ENCODE data around the gene NARF.

Gene NARF

DNA sequence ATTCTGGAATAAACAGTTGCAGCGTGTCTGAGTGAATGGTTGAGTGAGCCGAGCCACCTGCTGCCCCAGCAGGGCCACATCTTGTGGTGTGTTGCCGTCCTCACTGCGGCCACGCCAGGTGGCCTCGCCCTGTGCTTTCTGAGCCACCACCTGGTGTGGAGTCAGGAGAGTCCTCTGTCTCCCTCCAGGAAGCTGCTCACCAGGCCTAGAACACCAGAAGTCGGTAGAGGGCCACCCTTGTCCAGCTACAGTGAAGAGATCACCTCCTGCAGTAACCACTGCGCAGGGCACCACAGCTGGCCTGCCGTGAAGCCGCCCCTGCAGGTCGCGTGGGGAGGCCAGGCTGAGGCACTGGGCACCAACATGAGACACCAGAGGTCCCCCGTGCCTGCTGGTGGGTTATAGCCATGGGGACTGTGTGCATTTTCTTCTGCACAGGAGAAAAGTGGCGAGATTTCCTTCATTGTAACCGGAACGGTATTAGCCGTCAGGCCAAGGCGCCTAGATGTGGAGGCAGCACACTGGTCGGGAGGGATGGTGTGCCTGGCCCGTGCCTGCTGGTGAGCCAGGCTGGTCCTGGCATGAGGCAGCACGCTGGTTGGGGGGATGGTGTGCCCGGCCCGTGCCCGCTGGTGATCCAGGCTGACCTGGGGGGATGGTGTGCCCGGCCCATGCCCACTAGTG is 32.1 kb downstream of the NARF start:
- H3K4me3 ChIP-seq (ENCODE audit: low read depth, low read length) = no peak overlapping the region
- H3K36me3 ChIP-seq (ENCODE audit: control insufficient read depth, insufficient read depth, low read length) = no peaks in the 10 kb centered on the region

DNA sequence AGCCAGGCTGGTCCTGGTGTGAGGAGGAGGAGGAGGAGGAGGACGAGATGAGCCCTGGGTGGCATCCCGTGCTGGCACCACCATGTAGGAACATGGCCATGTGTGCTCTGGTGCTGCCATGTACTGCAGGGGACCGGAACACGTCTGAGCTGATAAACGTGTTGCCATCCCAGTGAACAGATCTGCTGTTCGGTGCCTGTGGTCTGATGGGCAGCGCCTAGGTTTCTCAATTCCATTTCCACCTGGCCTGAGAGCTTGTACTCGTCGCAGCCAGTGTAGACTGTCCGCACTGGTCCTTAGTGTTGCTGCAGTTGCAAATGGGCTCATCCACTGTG is 32.6 kb downstream of the NARF start:
- no peak overlapping the region for H3K4me2 ChIP-seq (ENCODE audit: low read length)
- H3K79me2 ChIP-seq = no peaks in the 10 kb centered on the region
- TF ChIP-seq, protein P1, sequence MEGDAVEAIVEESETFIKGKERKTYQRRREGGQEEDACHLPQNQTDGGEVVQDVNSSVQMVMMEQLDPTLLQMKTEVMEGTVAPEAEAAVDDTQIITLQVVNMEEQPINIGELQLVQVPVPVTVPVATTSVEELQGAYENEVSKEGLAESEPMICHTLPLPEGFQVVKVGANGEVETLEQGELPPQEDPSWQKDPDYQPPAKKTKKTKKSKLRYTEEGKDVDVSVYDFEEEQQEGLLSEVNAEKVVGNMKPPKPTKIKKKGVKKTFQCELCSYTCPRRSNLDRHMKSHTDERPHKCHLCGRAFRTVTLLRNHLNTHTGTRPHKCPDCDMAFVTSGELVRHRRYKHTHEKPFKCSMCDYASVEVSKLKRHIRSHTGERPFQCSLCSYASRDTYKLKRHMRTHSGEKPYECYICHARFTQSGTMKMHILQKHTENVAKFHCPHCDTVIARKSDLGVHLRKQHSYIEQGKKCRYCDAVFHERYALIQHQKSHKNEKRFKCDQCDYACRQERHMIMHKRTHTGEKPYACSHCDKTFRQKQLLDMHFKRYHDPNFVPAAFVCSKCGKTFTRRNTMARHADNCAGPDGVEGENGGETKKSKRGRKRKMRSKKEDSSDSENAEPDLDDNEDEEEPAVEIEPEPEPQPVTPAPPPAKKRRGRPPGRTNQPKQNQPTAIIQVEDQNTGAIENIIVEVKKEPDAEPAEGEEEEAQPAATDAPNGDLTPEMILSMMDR (IDR thresholded peaks at IDR 0.05) = no peak
- no peaks in the 10 kb centered on the region for H3K27me3 ChIP-seq (ENCODE audit: control insufficient read depth, insufficient read depth, low read length)
- H3K9me3 ChIP-seq (ENCODE audit: control insufficient read depth, low read length) = no peaks in the 10 kb centered on the region
- no peak overlapping the region for H3K9ac ChIP-seq
- H3K4me3 ChIP-seq (ENCODE audit: low read depth, low read length) = no peak overlapping the region
- peaks cover 7% of the 10 kb centered on the region for H3K4me1 ChIP-seq
- H2AFZ ChIP-seq = no peak overlapping the region
- H3K27ac ChIP-seq = no peak overlapping the region
- H3K36me3 ChIP-seq (ENCODE audit: control insufficient read depth, insufficient read depth, low read length) = no peaks in the 10 kb centered on the region

More for the DNA sequence above, 32.1 kb downstream of the NARF start:
- Histone ChIP-seq H3K9ac (no peak overlapping the region), H3K4me2 (ENCODE audit: low read length) (no peak overlapping the region), H3K9me3 (ENCODE audit: control insufficient read depth, low read length) (no peaks in the 10 kb centered on the region), H3K4me1 (peaks cover 7% of the 10 kb centered on the region), H2AFZ (no peak overlapping the region), H3K27me3 (ENCODE audit: control insufficient read depth, insufficient read depth, low read length) (no peaks in the 10 kb centered on the region), H3K79me2 (no peaks in the 10 kb centered on the region), H3K27ac (no peak overlapping the region)
- TF ChIP-seq, protein P1 (IDR thresholded peaks at IDR 0.05) = no peak

DNA sequence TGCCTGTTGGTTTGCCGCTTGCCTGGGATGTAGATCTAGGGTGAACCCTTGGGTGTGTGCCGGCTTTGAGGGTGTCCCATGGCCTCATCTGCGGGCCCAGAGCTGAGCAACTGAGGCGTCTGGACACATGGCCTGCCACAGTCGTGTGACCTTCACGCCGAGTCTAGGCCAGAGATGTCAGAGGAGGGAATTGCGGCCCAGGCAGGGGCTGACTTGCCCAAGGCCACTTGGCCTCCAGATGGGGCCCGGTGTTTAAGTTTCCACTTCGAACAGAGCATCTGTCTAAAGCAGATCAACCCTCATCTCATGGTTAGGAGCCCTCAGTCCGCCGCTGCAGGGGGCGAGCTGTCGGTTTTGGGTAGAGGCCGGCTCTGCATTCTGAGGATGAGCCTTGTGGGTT is 33.0 kb downstream of the NARF start:
- TF ChIP-seq, protein P1 (IDR thresholded peaks at IDR 0.05) = no peak
- no peaks in the 10 kb centered on the region for H3K79me2 ChIP-seq
- peaks cover 7% of the 10 kb centered on the region for H3K4me1 ChIP-seq
- no peak overlapping the region for H2AFZ ChIP-seq
- H3K36me3 ChIP-seq (ENCODE audit: control insufficient read depth, insufficient read depth, low read length) = no peaks in the 10 kb centered on the region
- no peak overlapping the region for H3K27ac ChIP-seq
- H3K27me3 ChIP-seq (ENCODE audit: control insufficient read depth, insufficient read depth, low read length) = no peaks in the 10 kb centered on the region
- H3K9ac ChIP-seq = no peak overlapping the region
- no peak overlapping the region for H3K4me3 ChIP-seq (ENCODE audit: low read depth, low read length)
- no peak overlapping the region for H3K4me2 ChIP-seq (ENCODE audit: low read length)
- no peaks in the 10 kb centered on the region for H3K9me3 ChIP-seq (ENCODE audit: control insufficient read depth, low read length)

DNA sequence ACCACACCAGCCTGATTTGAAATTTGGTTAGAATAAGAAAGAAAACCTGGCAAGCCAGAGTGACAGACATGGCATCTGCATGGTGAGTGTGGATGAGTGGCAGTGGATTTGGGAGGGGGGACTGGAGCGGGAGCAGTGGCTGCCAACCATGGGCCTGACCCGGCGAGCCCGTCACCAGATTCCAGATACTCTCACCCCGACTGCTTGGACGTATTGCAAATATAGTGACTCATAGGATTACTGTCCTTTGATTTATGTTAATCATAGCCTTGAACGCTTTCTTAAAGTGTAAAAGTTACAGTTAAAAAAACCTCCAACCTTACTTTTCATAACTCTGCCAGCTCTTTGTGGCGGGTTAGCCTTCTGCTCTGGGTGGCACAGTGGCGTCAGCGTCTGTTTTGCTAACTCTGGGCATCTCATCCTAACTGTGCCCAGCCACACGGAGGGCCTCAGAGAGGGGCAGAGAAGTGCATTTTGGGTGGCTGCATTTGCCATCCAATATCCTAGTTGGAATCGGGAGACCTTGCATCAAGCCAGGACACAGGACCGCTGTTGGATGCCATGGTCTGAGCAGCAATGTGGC is 34.2 kb downstream of the NARF start:
- Histone ChIP-seq H3K27me3 (ENCODE audit: control insufficient read depth, insufficient read depth, low read length) (no peaks in the 10 kb centered on the region), H3K79me2 (no peaks in the 10 kb centered on the region), H2AFZ (no peak overlapping the region), H3K4me1 (peaks cover 7% of the 10 kb centered on the region), H3K9ac (no peak overlapping the region), H3K4me3 (ENCODE audit: low read depth, low read length) (no peak overlapping the region), H3K36me3 (ENCODE audit: control insufficient read depth, insufficient read depth, low read length) (no peaks in the 10 kb centered on the region), H3K27ac (no peak overlapping the region), H3K9me3 (ENCODE audit: control insufficient read depth, low read length) (no peaks in the 10 kb centered on the region), H3K4me2 (ENCODE audit: low read length) (no peak overlapping the region)
- TF ChIP-seq, protein P1 (IDR thresholded peaks at IDR 0.05) = no peak
